ENCODE data around the gene FBXL16. TPM values are rescaled to one million over a fixed set of nuclear protein-coding genes. Genes with fewer than 3 reads are reported as not detected.

Gene FBXL16
- polyA plus RNA-seq, 2 of the 4 experiments (the other 2 are of a cell fraction), result 0.53 to 1.2 TPM

DNA sequence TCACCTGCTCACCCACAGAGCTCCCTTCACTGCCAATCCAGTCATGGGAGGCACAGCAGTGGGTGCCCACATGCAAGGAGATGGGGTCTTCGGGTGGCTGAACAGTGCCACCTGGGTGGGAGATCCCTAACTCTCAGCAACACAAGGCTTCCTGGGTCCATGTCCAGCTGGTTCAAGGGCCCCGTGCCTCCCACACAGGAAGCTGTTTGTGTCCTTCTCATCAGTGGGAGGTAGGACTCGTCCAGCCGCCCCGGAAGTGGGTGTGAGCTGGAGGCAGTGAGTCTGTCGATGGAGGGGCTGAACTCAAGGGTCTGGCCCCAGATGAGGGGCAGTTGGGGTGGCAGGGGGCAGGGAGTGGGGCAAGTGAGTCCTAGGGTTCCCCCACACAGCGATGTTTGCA, 1.6 kb downstream of the FBXL16 start:
- DNase-seq (ENCODE audit: low read depth in 1 of 2, low spot score in 1 of 2), result no peak
- H3K4me1 ChIP-seq, result peaks cover 33% of the 10 kb centered on the region
- H3K9me3 ChIP-seq, result no peaks in the 10 kb centered on the region
- ChIA-PET CTCF (interaction anchor here (1.1 to 25.1 kb wide), 7 partner anchors 8 to 82 kb away, joined by 3 to 656 read pairs (median 8); partner anchors contain the start of genes ANTKMT, CCDC78, CIAO3 and HAGHL), POLR2A (no interaction called here)
- ATAC-seq, result no peak
- H3K4me3 ChIP-seq, result no peak overlapping the region
- H3K27ac ChIP-seq, result no peak overlapping the region
- TF ChIP-seq JUNB (IDR thresholded peaks at IDR 0.05) (no peak), TP53 (CRISPR knock-in tag; IDR thresholded peaks at IDR 0.05) (no peak), NFE2L2 (conservative IDR thresholded peaks at IDR 0.05; ENCODE audit: low read length) (no peak), ZSCAN20 (CRISPR knock-in tag; IDR thresholded peaks at IDR 0.05) (no peak), KDM5A (IDR thresholded peaks at IDR 0.05) (no peak), RCOR1 (IDR thresholded peaks at IDR 0.05; ENCODE audit: low read depth, low read length) (no peak), MAFK (IDR thresholded peaks at IDR 0.05; ENCODE audit: partially characterized antibody) (no peak)
- TF ChIP-seq, protein P1, sequence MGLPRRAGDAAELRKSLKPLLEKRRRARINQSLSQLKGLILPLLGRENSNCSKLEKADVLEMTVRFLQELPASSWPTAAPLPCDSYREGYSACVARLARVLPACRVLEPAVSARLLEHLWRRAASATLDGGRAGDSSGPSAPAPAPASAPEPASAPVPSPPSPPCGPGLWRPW (IDR thresholded peaks at IDR 0.05), result no peak
- no peak overlapping the region for H3K4me2 ChIP-seq
- 78% methylated on average over 5 of the region's 7 CpGs for WGBS (ENCODE audit: missing lambda C conversion rate)
- FAIRE-seq, result no peak

DNA sequence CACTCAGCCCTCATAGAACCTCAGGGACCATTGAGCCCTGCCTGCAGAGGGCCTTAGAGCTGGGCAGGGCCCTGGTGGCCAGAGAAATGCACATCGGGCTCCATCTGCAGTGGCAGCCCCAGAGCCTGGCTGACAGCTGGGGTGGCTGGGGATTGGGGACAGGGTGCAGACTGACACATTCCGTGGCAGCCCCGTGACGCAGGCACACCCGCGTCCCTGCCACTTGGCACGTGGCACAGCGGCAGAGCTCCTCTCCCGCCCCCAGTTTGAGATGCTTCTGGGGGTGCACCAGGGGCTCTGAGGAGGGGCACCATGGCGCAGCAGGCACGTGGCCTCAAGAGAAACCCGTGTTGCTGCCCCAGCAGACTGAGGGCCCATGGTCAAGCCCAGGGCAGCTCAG, 2.2 kb downstream of the FBXL16 start:
- WGBS (ENCODE audit: missing lambda C conversion rate), result 55% methylated on average over 6 of the region's 12 CpGs
- no peak overlapping the region for H3K4me2 ChIP-seq
- peaks cover 33% of the 10 kb centered on the region for H3K4me1 ChIP-seq
- CTCF ChIA-PET, result interaction anchor here (1.1 to 25.1 kb wide), 10 partner anchors 7 to 83 kb away, joined by 3 to 656 read pairs (median 10); partner anchors contain the start of genes ANTKMT, CCDC78, CIAO3 and HAGHL
- H3K4me3 ChIP-seq, result no peak overlapping the region
- ATAC-seq (peak in 1 of 2 experiments; percentile 28; a peak in 3 of 6 replicates), DNase-seq (ENCODE audit: low read depth in 1 of 2, low spot score in 1 of 2) (no peak), FAIRE-seq (no peak)
- POLR2A ChIA-PET, result interaction anchor here (1.4 kb wide), 1 partner anchor 13 kb away, joined by 4 read pairs; the partner anchor contains the start of gene WDR24
- TF ChIP-seq ESRRA (IDR thresholded peaks at IDR 0.05; ENCODE audit: borderline replicate concordance, low read length) (no peak), CBX8 (IDR thresholded peaks at IDR 0.05) (no peak), MAFK (IDR thresholded peaks at IDR 0.05; ENCODE audit: partially characterized antibody) (no peak), POLR2A (IDR thresholded peaks at IDR 0.05; ENCODE audit: low read length) (no peak), RARB (CRISPR knock-in tag; IDR thresholded peaks at IDR 0.05) (no peak), RCOR1 (IDR thresholded peaks at IDR 0.05; ENCODE audit: low read depth, low read length) (no peak), GATA3 (IDR thresholded peaks at IDR 0.05; ENCODE audit: borderline replicate concordance) (no peak), POLR2AphosphoS2 (conservative IDR thresholded peaks at IDR 0.05; ENCODE audit: low read length) (no peak), EHF (CRISPR knock-in tag; IDR thresholded peaks at IDR 0.05) (no peak), HEYL (CRISPR knock-in tag; IDR thresholded peaks at IDR 0.05) (no peak), MAZ (IDR thresholded peaks at IDR 0.05; ENCODE audit: borderline replicate concordance, low read depth, low read length) (no peak), PHF8 (IDR thresholded peaks at IDR 0.05; ENCODE audit: borderline replicate concordance, low read depth) (no peak), TFCP2L1 (CRISPR knock-in tag; IDR thresholded peaks at IDR 0.05) (no peak), ZSCAN20 (CRISPR knock-in tag; IDR thresholded peaks at IDR 0.05) (no peak), ZFP36 (IDR thresholded peaks at IDR 0.05; ENCODE audit: borderline replicate concordance, partially characterized antibody) (no peak), RFX5 (IDR thresholded peaks at IDR 0.05) (no peak)
- TF ChIP-seq, protein P2, sequence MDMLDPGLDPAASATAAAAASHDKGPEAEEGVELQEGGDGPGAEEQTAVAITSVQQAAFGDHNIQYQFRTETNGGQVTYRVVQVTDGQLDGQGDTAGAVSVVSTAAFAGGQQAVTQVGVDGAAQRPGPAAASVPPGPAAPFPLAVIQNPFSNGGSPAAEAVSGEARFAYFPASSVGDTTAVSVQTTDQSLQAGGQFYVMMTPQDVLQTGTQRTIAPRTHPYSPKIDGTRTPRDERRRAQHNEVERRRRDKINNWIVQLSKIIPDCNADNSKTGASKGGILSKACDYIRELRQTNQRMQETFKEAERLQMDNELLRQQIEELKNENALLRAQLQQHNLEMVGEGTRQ (IDR thresholded peaks at IDR 0.05), result no peak
- TF ChIP-seq, protein P3, sequence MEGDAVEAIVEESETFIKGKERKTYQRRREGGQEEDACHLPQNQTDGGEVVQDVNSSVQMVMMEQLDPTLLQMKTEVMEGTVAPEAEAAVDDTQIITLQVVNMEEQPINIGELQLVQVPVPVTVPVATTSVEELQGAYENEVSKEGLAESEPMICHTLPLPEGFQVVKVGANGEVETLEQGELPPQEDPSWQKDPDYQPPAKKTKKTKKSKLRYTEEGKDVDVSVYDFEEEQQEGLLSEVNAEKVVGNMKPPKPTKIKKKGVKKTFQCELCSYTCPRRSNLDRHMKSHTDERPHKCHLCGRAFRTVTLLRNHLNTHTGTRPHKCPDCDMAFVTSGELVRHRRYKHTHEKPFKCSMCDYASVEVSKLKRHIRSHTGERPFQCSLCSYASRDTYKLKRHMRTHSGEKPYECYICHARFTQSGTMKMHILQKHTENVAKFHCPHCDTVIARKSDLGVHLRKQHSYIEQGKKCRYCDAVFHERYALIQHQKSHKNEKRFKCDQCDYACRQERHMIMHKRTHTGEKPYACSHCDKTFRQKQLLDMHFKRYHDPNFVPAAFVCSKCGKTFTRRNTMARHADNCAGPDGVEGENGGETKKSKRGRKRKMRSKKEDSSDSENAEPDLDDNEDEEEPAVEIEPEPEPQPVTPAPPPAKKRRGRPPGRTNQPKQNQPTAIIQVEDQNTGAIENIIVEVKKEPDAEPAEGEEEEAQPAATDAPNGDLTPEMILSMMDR (IDR thresholded peaks at IDR 0.05), result no peak
- TF ChIP-seq, protein P4, sequence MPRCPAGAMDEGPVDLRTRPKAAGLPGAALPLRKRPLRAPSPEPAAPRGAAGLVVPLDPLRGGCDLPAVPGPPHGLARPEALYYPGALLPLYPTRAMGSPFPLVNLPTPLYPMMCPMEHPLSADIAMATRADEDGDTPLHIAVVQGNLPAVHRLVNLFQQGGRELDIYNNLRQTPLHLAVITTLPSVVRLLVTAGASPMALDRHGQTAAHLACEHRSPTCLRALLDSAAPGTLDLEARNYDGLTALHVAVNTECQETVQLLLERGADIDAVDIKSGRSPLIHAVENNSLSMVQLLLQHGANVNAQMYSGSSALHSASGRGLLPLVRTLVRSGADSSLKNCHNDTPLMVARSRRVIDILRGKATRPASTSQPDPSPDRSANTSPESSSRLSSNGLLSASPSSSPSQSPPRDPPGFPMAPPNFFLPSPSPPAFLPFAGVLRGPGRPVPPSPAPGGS (IDR thresholded peaks at IDR 0.05), result no peak
- H3K9me3 ChIP-seq, result no peaks in the 10 kb centered on the region
- H3K27ac ChIP-seq, result no peak overlapping the region

Measured in A549 (cell line).